ENCODE results near the gene ODF2.
"Not testable (repeated sequence)": the region's sequence is repeated elsewhere in the genome, so short reads cannot be mapped to it uniquely, and the experiment has no call there.

ODF2 gene

DNA sequence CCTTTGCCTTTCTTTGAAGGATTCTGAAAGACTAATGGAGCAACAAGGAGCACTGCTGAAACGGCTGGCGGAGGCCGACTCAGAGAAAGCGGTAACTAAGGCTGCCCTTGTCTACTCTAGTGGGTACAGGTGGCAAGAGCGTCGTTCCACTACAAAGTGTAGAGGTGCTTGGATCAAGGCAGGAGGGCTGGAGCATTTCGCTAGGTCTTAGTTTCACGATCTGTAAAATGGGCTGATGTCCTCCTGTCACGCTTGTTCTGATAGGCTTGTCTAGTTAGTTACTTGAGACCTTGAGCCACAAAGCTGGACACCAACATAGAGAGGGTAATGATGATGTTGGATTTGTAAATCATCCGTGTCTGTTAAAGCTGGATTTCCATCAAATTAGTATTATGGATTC lies 25.8 kb downstream of the ODF2 start:
- FAIRE-seq, result no peak

DNA sequence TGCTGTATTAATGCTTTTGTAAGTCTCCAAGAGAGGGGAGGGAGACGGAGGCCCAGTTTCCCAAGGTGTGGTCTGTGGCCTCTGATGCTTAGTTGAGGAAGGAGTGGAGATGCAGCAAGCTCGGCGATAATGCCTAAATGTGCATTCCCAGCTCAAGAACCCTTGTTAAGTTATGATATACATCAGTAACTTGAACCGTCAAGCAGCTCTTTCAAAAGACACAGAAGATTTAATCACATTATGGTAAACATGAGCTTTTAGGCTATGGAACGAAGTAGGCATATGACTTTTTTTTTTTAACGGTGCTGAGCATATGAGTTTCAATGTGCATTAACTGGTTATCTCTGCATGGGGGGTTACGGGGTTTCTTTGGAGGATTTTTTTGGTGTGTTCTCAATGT lies 26.4 kb downstream of the ODF2 start:
- FAIRE-seq (no peak), DNase-seq (ENCODE audit: insufficient read length, low spot score) (no peak)

More for the DNA sequence above, 25.8 kb downstream of the ODF2 start:
- DNase-seq (ENCODE audit: insufficient read length, low spot score), result no peak

DNA sequence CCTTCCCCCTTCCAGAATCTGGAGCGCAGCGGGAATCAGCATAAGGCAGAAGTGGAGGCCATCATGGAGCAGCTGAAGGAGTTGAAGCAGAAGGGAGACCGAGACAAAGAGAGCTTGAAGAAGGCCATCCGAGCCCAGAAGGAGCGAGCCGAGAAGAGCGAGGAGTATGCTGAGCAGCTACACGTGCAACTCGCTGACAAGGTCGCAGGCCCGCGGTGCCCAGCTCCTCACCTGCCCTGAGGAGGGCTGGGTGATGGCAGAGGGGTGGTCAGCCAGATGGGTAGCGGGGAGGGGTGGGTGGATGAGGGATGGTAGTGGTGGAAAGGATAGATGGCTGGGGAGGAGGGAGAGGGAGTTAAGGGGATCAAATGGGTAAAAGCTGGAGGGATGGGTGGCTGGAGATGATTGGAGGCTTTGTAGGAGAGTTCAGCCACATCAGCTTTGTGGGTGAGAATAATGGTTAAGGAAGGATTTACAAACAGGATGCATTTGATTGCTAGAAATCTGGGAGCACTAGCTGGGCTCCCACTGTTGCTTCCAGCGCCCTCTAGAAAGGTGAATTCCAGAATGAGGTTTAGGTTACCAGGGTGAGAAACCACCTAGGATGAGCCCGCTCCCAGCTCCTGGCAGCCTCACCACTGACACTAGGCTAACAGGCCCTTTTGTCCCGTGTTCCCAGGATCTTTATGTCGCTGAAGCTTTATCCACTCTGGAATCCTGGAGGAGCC lies 29.0 kb downstream of the ODF2 start:
- FAIRE-seq, result no peak
- no peak for DNase-seq (ENCODE audit: insufficient read length, low spot score)

DNA sequence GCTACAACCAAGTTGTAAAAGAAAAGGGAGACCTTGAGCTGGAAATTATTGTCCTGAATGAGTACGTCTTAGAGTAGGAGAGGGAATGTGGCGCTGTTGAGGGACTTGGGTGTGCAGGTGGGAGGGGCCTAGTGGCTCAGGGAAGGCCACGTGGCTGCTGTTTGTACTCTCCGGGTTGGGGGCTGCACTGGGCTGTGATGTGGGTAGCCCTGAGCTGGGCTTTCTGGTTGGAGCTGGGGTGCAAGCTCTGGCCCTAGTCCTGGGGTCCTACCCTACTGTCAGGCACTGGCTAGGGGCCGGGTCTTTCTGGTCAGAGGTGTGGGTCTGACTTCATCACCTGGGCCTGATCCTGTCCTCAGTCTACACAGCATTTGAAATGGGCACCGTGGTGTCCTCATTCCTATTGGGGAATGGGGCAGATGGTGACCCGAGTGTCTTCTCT lies 29.6 kb downstream of the ODF2 start:
- FAIRE-seq (no peak), DNase-seq (ENCODE audit: insufficient read length, low spot score) (no peak)

DNA sequence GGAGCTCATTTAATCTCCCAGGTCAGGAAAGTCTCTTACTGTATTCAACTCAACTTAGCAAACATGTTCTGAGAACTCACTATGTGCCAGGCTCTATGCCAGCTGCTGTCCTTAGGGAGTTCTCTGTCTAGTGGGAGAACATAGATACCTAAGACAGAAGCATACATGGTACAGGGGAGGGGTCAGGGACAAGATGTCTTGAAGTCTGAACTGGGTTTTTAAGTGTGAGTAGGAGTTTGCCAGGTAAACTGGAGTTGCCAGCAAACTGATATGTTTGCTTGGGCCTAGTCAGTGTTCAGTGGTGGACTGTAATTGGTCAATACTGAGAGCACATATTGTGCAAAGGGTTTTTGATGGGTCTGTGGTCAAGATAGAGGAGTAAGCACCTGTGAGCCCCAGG lies 30.4 kb downstream of the ODF2 start:
- DNase-seq (ENCODE audit: insufficient read length, low spot score) (no peak), FAIRE-seq (no peak)

DNA sequence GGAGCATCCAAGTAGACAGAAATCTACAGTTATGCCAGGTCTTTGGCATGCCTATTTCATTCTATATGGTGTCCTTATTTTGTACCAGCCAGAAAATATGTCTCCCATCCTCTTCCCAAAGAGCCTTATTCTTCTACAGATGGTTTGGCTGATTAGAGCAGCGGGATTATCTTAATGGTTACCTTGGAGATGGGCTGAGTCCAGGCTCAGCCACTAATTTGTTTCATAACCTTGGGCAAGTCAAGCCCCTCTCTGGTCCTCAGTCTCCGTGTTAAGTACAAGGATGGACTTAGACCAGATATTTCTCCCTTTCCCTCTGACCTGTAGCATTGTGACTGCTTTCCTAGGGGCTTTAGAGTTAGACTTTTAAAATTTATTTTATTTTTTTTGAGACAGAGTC lies 37.6 kb downstream of the ODF2 start:
- FAIRE-seq (no peak), DNase-seq (ENCODE audit: insufficient read length, low spot score) (no peak)

DNA sequence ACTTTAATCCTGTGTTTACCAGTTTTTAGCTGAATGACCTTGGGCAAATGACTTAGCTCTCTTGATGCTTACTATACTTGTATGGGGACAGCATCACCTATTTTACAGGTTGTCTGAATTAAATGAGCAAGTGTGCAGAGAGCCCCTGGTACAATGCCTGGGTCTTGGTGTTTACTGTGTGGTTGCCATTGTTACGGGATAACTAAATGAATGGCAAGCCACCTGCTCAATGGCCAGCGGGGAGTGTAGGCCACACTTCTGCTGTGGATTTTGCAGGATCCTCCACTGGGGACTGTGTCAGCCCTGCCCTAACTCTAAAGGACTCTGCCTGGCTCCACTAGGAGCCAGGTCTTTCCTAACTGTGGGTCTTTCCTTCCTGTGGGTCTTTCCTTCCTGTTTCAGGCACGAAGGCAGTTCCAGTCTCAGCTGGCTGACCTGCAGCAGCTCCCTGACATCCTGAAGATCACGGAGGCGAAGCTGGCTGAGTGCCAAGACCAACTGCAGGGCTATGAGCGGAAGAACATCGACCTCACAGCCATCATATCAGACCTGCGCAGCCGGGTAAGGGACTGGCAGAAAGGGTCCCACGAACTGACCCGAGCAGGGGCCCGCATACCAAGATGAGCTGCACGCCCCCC lies 38.4 kb downstream of the ODF2 start:
- no peak for DNase-seq (ENCODE audit: insufficient read length, low spot score)

DNA sequence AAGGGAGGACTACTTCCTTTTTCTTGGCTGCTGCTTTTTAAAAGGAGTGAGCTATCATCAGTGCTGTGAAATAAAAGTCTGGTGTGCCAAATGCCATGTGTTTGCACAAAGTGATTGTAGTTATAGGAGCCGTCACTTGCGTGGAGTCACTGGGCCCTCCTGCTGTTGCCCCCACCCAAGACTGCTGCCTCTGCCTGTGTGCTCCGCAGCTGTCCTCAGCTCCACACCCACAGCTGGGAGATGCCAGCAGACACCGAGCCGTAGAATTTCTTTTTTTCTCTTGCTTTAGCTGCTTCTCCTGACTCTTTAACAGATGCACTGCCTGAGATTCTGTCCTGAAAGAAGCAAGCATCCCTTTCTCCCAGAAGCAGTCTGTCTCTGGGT lies 38.9 kb downstream of the ODF2 start:
- no peak for DNase-seq (ENCODE audit: insufficient read length, low spot score)
- no peak for FAIRE-seq

More for the DNA sequence above, 38.4 kb downstream of the ODF2 start:
- FAIRE-seq, result no peak

DNA sequence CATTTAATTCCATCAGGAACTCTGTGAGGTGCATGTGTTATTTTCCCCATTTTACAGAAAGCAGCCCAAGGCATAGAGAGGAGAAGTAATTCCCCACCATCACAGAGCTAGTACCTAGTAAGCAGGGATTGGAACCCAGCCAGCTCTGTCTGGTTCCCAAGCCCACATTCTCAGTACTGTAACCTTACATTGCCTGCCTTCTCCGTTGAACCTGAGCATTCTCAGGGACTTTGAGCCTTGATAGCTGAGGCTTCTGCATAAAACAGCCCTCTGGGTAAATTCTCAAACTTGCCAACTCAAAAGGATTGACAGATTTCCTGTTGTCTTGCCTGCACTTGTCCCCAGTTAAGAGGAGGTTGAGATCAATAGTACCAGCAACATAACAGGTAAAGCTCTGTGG lies 39.5 kb downstream of the ODF2 start:
- no peak for DNase-seq (ENCODE audit: insufficient read length, low spot score)
- FAIRE-seq, result no peak

DNA sequence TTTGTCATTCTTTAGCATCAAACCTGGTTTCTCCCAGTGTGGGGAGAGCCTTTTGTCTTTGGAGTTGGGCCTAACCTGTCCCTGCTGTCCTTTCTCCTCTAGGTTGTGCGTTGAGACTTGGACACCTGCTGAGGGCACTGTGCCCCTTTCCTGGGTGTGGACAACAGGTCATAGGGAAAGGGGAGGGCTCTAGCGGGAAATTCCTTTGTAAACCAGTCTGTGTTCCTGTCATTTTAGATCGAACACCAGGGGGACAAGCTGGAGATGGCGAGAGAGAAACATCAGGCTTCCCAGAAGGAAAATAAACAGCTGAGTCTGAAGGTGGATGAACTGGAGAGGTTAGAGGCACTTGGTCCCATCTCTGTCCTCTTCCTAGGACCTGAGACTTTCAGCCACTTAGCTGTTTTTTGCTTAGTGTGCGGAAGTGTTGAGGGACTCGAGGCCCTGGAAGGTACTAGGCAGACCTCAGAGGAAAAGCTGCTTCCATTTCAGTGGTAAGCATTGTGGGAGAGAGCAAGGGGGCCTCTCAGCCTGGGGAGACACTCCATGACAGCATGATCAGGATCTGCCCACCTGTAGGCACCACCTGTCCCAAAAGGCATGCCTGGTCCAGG lies 40.1 kb downstream of the ODF2 start:
- no peak for DNase-seq (ENCODE audit: insufficient read length, low spot score)

DNA sequence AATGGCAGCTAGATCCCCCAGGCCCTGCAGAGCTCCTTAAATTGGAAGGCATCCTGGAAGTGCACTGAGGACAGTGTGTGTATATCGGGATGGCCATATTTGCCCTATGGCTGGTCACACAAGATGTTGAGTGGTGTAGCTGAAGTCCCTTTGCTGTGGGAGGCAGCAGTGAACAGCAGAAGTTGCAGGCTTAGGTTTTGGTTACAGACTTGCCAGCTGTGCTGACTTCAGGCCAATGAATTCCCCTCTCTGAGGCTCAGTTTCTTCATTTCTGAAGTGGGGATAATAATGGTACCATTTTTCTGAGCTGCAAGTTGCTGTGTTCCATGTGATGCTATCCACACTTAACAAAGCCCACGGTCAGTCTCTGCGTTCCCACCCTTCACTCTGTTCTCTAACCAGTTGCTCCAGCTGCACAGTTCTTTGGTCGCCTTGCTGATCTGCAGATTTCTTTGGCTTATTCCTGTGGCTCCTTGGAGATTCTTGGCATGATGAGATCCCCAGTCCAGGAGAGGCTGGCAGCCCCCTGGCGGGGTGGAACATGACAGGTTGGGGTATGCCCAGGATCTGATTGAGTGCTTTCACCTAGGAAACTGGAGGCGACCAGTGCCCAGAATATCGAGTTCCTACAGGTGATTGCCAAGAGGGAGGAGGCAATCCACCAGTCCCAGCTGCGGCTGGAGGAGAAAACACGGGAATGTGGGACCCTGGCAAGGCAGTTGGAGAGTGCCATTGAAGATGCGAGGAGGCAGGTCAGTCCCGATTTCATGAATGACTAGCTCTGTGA lies 42.2 kb downstream of the ODF2 start:
- DNase-seq (ENCODE audit: insufficient read length, low spot score) (no peak), FAIRE-seq (no peak)

More for the DNA sequence above, 40.1 kb downstream of the ODF2 start:
- FAIRE-seq, result no peak

DNA sequence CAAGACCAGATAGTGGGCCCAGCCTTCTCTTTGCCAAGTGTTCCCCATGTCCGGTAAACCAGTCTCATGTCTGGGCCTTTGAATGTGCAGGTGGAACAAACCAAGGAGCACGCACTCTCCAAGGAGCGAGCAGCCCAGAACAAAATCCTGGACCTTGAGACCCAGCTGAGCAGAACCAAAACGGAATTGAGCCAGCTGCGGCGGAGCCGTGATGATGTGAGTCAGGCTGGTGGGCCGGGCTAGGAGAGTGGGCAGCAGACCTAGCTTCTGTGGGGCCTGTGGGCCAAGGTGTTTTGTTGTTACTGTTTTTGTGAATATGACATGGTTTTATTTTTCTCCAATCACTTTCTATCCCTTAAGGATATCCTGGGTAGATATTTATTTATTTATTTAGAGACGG lies 43.1 kb downstream of the ODF2 start:
- no peak for FAIRE-seq
- DNase-seq (ENCODE audit: insufficient read length, low spot score), result no peak

DNA sequence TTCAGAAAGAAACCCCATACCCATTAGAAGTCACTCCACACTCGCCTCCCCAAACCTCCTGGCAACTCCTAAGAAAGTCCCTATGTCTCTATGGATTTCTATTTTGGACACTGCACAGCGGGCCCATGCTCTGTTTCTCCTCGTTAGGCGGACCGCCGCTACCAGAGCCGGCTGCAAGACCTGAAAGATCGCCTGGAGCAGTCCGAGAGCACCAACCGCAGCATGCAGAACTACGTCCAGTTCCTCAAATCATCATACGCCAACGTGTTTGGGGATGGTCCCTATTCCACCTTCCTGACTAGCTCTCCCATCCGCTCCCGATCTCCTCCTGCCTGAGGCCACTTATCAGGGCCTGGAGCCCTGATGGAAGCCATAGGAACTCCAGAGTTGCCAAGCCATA lies 44.1 kb downstream of the ODF2 start:
- FAIRE-seq (no peak), DNase-seq (ENCODE audit: insufficient read length, low spot score) (no peak)

DNA sequence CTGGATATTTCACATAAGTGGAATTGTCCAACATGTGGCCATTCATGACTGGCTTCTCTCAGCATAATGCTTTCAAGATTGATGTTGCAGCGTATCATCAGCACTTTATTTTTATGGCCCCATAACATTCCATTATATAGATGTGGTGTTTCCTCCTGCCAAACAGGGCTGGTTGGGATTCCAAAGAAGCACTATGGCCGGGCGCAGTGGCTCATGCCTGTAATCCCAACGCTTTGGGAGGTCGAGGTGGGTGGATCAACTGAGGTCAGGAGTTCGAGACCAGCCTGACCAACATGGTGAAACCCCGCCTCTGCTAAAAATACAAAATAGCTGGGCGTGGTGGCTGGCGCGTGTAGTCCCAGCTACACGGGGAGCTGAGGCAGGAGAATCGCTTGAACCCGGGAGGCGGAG lies 47.6 kb downstream of the ODF2 start:
- not testable (repeated sequence) for FAIRE-seq; DNase-seq (ENCODE audit: insufficient read length, low spot score)

DNA sequence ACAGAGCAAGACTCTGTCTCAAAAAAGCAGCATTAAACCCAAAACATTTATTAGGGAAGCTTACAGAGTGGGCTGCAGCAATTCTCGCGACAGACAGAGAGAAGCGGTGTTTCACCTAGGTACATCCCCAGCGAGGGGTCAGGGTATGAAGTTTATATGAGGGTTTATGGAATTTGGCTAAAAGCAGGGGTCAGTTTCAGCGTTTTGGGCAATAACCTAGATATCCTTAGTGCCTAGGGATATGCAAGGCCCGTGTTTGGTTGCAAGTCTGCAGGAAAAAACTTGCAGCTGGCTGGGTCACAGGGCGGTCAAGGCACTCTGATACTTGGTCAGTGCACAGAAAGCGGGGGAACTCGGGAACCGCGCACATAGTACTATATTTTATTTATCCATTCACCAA lies 48.1 kb downstream of the ODF2 start:
- no peak for DNase-seq (ENCODE audit: insufficient read length, low spot score)
- no peak for FAIRE-seq

DNA sequence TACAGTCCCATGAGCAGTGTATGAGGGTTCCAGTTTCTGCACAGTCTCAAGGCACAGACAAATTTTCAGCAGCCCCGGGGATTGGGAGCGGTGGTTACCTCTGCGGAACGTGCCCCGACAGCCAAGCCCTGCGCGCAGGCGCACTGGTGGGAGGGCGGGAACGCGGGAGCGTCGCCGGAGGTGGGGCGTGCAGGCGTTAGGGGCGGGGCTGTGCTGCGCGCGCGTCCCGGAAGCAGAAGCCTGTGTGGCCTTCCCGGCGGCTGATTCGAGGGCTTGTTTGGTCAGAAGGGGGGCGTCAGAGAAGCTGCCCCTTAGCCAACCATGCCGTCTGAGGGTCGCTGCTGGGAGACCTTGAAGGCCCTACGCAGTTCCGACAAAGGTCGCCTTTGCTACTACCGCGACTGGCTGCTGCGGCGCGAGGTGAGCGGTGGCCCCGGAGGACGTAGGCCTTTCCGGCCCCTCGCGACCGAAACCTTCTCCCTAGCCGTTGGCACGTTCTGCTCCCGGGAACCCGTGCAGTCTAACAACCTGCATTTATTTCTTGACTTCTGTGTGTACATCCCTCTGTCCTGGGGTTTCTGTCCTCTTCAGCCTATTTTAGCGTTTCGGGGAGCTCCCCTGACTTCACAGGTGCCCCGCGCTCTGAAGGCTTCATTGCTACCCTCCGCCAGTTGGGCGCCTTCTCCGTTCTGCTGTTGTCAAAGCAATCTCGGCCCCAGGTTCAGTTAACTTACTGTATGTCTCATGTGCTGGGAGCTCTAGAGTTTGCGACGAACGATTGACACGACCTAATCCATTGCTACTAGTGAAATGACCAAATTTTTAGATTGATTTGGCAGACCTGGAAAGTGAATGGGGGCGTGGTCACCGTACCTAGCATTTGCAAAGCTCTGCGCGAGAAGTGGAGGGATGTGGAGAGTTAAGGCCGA lies 48.9 kb downstream of the ODF2 start, which contains the start of gene GLE1:
Gene GLE1, plus strand, starts transcription at position 235 of the 929 bp plus-strand sequence. Its CDS starts 87 bp downstream, at position 322.
- FAIRE-seq (peak; percentile 46), DNase-seq (ENCODE audit: insufficient read length, low spot score) (peak; percentile 96)

DNA sequence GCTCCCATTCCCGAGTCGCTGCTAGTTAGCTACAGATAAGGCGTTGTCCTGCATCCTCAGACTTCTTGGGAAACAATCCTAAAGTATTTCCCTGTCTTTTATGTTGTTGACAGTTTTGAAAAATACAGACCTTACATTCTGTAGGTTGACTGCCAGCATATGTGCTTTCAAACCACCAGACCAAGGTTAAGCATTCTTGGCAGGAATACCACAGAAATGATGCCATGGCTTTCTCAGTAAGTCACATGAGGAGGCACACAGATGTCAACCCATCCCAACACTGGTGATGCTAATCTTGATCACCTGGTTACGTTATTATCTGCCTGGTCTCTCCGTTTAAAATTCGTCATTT lies 49.6 kb downstream of the ODF2 start:
- FAIRE-seq (no peak), DNase-seq (ENCODE audit: insufficient read length, low spot score) (peak; percentile 24)

DNA sequence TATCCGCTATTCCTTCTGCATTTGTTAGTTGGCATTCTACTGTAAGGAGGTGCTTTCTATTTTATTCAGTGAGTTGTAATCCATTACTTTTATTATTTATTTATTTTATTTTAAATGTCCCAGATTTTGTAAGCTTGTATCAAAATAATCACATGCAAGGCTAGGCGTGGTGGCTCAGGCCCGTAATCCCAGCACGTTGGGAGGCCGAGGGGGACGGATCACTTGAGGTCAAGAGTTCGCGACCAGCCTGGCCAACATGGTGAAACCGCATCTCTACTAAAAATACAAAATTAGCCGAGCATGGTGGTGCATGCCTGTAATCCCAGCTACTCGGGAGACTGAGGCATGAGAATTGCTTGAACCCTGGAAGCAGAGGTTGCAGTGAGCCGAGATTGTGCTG lies 50.1 kb downstream of the ODF2 start:
- FAIRE-seq; DNase-seq (ENCODE audit: insufficient read length, low spot score): not testable (repeated sequence)

DNA sequence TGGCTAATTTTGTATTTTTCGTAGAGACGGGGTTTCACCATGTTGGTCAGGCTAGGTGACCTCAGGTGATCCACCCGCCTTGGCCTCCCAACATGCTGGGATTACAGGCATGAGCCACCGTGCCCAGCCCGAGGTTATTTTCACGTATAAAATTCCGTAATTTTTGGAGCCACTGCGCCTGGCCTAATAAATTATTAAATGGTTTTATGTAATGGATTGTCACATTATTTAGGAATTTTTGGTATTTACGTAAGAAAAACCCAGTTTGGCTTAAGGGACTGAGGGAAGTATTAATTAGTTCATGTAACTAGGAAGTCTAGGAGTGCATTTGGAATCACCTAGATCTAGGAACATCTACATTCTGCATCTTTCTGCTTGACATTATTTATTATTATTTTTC lies 57.0 kb downstream of the ODF2 start:
- FAIRE-seq (no peak), DNase-seq (ENCODE audit: insufficient read length, low spot score) (no peak)

DNA sequence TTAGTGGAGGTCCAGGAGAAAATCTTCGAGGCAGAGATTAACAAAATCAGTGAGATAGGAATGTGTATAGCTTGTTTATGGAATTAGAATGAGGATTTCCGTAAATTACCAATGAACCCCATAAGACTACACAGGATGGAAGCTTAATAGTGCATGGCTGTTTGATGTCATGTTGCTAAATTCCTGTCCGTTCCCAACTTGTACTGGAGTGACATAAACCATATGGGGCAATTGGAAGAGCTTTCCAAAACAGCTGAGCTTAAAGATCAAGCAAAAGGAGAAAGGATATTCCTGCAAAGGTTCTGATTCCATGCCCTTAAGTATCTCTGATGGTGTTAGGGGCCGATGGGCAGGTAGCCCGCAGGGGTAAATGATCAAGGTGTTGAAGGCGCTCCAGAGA lies 66.2 kb downstream of the ODF2 start:
- no peak for FAIRE-seq
- DNase-seq (ENCODE audit: insufficient read length, low spot score), result no peak
